ENCODE data around the gene TPPP2. TPM values are rescaled to one million over a fixed set of nuclear protein-coding genes. Genes with fewer than 3 reads are reported as not detected.

Gene TPPP2
- total and polyA plus RNA-seq, 9 of the 15 experiments (the other 6 are each of a cell fraction or from before 2014, with no cell fraction given) = 0.18 TPM; not detected in 8

DNA sequence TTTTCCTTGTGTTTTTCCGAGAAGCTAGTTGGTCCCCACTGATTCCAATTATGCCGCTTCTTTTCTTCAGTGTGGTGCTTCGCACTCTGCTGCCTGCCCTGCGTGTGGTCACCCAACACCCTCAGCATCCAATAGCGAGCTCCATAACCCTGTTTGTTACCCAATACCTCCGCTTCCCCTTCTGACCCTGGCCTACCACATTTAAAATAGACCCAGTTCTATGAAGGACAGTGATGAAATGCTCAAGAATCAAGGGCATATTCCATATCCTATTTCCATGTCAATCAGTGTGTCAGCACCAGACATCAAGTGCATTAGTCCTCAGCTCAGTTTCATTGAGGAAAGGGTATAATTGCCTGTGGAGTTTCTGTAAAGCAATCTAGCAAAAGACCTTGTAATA, 14.7 kb upstream of the TPPP2 start (continued):
- no peak for TF ChIP-seq REST (IDR thresholded peaks at IDR 0.05; ENCODE audit: borderline replicate concordance)
- TF ChIP-seq REST (CRISPR knock-in tag; IDR thresholded peaks at IDR 0.05; ENCODE audit: low read depth) = no peak
- no peak for TF ChIP-seq KLF10 (CRISPR knock-in tag; IDR thresholded peaks at IDR 0.05)
- no peak for TF ChIP-seq E2F5 (CRISPR knock-in tag; IDR thresholded peaks at IDR 0.05)
- TF ChIP-seq ADNP (tag; IDR thresholded peaks at IDR 0.05) = no peak
- TF ChIP-seq SUPT5H (IDR thresholded peaks at IDR 0.05) = no peak
- TF ChIP-seq KDM1A (IDR thresholded peaks at IDR 0.05) = no peak
- TF ChIP-seq ZKSCAN1 (IDR thresholded peaks at IDR 0.05; ENCODE audit: low read depth, low read length) = no peak
- no peak for TF ChIP-seq BMI1 (IDR thresholded peaks at IDR 0.05; ENCODE audit: low read length)
- TF ChIP-seq MTA3 (IDR thresholded peaks at IDR 0.05; ENCODE audit: borderline replicate concordance) = no peak
- TF ChIP-seq KDM5B (IDR thresholded peaks at IDR 0.05; ENCODE audit: insufficient replicate concordance, low read depth, low read length) = no peak
- no peak for TF ChIP-seq MNT (conservative IDR thresholded peaks at IDR 0.05)

Data from K562 (cell line).